ENCODE results near the gene CD27.

Gene CD27

GRCh38 chr12:6452245-6452943, 7.6 kb downstream of the CD27 start:
- Histone ChIP-seq H3K4me3 (ENCODE audit: extremely low read depth, insufficient read depth, low read length, poor library complexity, severe bottlenecking) (no peak overlapping the region), H3K27ac (ENCODE audit: low read depth, low read length, severe bottlenecking) (peak overlapping the region; percentile 83), H3K9me3 (ENCODE audit: control insufficient read depth, low read length) (no peaks in the 10 kb centered on the region), H3K4me1 (ENCODE audit: control insufficient read depth, insufficient read depth, low read length, poor library complexity, severe bottlenecking) (peaks cover 17% of the 10 kb centered on the region), H3K36me3 (ENCODE audit: control insufficient read depth, insufficient read depth, low read length) (no peaks in the 10 kb centered on the region)
- 57 to 61% methylated on average over 5 to 7 of the region's 9 CpGs for WGBS, 2 experiments (ENCODE audit: insufficient coverage in 2 of 2)

GRCh38 chr12:6452944-6453630, 8.3 kb downstream of the CD27 start:
- H3K9me3 ChIP-seq (ENCODE audit: control insufficient read depth, low read length) = no peaks in the 10 kb centered on the region
- H3K4me3 ChIP-seq (ENCODE audit: extremely low read depth, insufficient read depth, low read length, poor library complexity, severe bottlenecking) = no peak overlapping the region
- no peak overlapping the region for H3K27ac ChIP-seq (ENCODE audit: low read depth, low read length, severe bottlenecking)
- 94 to 95% methylated on average over 15 to 17 of the region's 17 CpGs for WGBS, 2 experiments (ENCODE audit: insufficient coverage in 2 of 2)
- H3K36me3 ChIP-seq (ENCODE audit: control insufficient read depth, insufficient read depth, low read length) = no peaks in the 10 kb centered on the region
- H3K4me1 ChIP-seq (ENCODE audit: control insufficient read depth, insufficient read depth, low read length, poor library complexity, severe bottlenecking) = peaks cover 17% of the 10 kb centered on the region

DNA sequence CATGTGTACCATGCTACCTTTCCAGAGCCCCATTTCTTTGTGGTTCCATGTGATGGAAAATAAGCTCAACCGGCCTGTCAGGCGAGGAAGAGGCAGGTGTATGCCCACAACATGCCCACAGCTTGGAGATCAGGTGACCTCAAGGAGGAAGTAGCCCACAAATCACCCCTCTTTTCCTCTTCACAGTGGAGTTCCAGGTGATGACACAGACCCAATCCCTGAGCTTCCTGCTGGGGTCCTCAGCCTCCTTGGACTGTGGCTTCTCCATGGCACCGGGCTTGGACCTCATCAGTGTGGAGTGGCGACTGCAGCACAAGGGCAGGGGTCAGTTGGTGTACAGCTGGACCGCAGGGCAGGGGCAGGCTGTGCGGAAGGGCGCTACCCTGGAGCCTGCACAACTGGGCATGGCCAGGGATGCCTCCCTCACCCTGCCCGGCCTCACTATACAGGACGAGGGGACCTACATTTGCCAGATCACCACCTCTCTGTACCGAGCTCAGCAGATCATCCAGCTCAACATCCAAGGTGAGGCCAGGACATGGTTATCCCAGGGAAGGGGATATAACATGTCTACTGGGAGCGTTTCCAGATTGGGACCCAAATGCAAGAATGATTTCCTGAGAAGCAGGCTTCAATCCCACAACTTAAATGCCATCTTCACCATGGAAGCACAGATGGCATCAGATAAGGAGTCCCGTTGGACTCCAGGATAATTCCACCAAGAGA, 12.6 kb downstream of the CD27 start:
- no peak overlapping the region for H3K27ac ChIP-seq (ENCODE audit: low read depth, low read length, severe bottlenecking)
- no peak overlapping the region for H3K4me3 ChIP-seq (ENCODE audit: extremely low read depth, insufficient read depth, low read length, poor library complexity, severe bottlenecking)
- peaks cover under 1% of the 10 kb centered on the region for H3K4me1 ChIP-seq (ENCODE audit: control insufficient read depth, insufficient read depth, low read length, poor library complexity, severe bottlenecking)
- 93 to 95% methylated on average over 9 to 11 of the region's 12 CpGs for WGBS, 2 experiments (ENCODE audit: insufficient coverage in 2 of 2)
- no peaks in the 10 kb centered on the region for H3K9me3 ChIP-seq (ENCODE audit: control insufficient read depth, low read length)
- H3K36me3 ChIP-seq (ENCODE audit: control insufficient read depth, insufficient read depth, low read length) = peaks cover 20% of the 10 kb centered on the region

DNA sequence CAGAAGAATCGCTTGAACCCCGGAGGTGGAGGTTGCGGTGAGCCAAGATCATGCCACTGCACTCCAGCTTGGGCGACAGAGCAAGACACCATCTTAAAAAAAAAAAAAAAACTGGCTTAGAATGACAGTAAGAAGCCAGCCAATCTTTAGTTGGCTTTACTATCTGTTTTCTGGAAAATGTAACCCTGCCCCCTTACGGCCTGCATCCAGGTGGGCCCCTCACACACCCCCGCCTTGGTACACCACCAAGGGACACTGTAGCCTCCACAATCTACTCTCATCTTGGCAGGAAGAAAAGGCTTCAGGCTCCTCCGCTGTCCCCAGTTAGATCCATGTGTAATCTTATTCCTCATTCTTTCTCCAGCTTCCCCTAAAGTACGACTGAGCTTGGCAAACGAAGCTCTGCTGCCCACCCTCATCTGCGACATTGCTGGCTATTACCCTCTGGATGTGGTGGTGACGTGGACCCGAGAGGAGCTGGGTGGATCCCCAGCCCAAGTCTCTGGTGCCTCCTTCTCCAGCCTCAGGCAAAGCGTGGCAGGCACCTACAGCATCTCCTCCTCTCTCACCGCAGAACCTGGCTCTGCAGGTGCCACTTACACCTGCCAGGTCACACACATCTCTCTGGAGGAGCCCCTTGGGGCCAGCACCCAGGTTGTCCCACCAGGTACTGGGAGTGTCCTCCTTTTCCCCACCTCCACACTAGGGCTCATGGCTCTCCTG, 13.7 kb downstream of the CD27 start:
- Histone ChIP-seq H3K4me1 (ENCODE audit: control insufficient read depth, insufficient read depth, low read length, poor library complexity, severe bottlenecking) (no peaks in the 10 kb centered on the region), H3K4me3 (ENCODE audit: extremely low read depth, insufficient read depth, low read length, poor library complexity, severe bottlenecking) (no peak overlapping the region), H3K36me3 (ENCODE audit: control insufficient read depth, insufficient read depth, low read length) (peaks cover 30% of the 10 kb centered on the region), H3K9me3 (ENCODE audit: control insufficient read depth, low read length) (no peaks in the 10 kb centered on the region), H3K27ac (ENCODE audit: low read depth, low read length, severe bottlenecking) (no peak overlapping the region)
- 90 to 92% methylated on average over 11 to 13 of the region's 14 CpGs for WGBS, 2 experiments (ENCODE audit: insufficient coverage in 2 of 2)

DNA sequence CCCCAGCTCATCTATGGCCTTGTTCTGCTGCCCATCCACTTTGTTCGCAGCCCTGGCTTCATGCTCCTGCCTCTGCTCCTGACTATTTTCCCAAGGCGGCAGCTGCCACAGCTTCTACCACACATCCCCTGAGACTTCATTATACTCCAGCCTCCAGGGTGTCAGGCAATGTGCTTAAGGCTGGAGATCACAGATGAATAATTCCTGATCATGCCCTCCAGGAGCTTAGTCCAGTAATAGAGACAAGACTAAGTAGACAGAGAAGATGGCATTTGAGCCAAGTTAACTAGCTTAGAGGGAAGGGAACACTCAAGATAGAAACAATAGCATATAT, 14.2 kb downstream of the CD27 start:
- Histone ChIP-seq H3K36me3 (ENCODE audit: control insufficient read depth, insufficient read depth, low read length) (peaks cover 35% of the 10 kb centered on the region), H3K27ac (ENCODE audit: low read depth, low read length, severe bottlenecking) (no peak overlapping the region), H3K9me3 (ENCODE audit: control insufficient read depth, low read length) (no peaks in the 10 kb centered on the region), H3K4me1 (ENCODE audit: control insufficient read depth, insufficient read depth, low read length, poor library complexity, severe bottlenecking) (no peaks in the 10 kb centered on the region), H3K4me3 (ENCODE audit: extremely low read depth, insufficient read depth, low read length, poor library complexity, severe bottlenecking) (no peak overlapping the region)
- 90 to 92% methylated on average over 2 of the region's 2 CpGs for WGBS, 2 experiments (ENCODE audit: insufficient coverage in 2 of 2)

GRCh38 chr12:6460751-6461371, 16.1 kb downstream of the CD27 start:
- Histone ChIP-seq H3K4me1 (ENCODE audit: control insufficient read depth, insufficient read depth, low read length, poor library complexity, severe bottlenecking) (no peaks in the 10 kb centered on the region), H3K4me3 (ENCODE audit: extremely low read depth, insufficient read depth, low read length, poor library complexity, severe bottlenecking) (no peak overlapping the region), H3K36me3 (ENCODE audit: control insufficient read depth, insufficient read depth, low read length) (peaks cover 50% of the 10 kb centered on the region), H3K9me3 (ENCODE audit: control insufficient read depth, low read length) (no peaks in the 10 kb centered on the region), H3K27ac (ENCODE audit: low read depth, low read length, severe bottlenecking) (no peak overlapping the region)
- 92 to 99% methylated on average over 9 to 10 of the region's 10 CpGs for WGBS, 2 experiments (ENCODE audit: insufficient coverage in 2 of 2)

DNA sequence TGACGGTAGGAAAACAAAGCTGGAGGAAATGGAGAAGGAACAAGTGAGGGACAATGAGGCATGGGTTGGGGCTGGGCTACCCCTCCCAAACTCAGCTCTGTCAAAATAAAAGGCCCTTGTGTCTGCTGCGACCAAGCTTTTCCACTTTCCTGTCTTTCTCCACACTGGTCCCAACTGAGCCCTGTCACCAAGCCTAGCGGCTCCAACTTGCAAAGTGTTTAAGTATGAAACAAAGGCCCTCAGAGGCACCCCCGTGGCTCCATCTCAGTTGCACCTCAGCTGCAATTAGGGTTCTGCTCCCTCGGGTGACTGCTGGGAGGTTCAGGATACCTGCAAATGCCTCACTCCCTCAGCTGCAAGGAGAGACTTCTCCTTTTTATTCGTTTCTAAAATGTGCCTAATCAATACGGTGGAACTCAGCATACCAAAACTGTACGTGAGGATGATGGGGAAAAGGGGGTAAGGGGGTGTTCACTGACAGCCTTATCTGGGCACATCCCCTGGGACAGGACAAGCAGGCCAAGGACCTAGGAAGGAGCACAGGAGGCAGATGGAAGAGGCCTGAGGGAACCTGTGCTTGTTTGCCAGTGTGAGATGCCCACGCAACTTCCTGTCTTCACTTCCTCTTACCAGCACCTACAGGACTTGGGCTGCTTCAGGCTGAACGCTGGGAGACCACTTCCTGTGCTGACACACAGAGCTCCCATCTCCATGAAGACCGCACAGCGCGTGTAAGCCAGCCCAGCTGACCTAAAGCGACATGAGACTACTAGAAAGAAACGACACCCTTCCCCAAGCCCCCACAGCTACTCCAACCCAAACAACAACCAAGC, 16.9 kb downstream of the CD27 start:
- Histone ChIP-seq H3K27ac (ENCODE audit: low read depth, low read length, severe bottlenecking) (no peak overlapping the region), H3K9me3 (ENCODE audit: control insufficient read depth, low read length) (no peaks in the 10 kb centered on the region), H3K4me3 (ENCODE audit: extremely low read depth, insufficient read depth, low read length, poor library complexity, severe bottlenecking) (no peak overlapping the region), H3K4me1 (ENCODE audit: control insufficient read depth, insufficient read depth, low read length, poor library complexity, severe bottlenecking) (no peaks in the 10 kb centered on the region), H3K36me3 (ENCODE audit: control insufficient read depth, insufficient read depth, low read length) (peaks cover 53% of the 10 kb centered on the region)
- 89 to 96% methylated on average over 7 to 9 of the region's 15 CpGs for WGBS, 2 experiments (ENCODE audit: insufficient coverage in 2 of 2)

DNA sequence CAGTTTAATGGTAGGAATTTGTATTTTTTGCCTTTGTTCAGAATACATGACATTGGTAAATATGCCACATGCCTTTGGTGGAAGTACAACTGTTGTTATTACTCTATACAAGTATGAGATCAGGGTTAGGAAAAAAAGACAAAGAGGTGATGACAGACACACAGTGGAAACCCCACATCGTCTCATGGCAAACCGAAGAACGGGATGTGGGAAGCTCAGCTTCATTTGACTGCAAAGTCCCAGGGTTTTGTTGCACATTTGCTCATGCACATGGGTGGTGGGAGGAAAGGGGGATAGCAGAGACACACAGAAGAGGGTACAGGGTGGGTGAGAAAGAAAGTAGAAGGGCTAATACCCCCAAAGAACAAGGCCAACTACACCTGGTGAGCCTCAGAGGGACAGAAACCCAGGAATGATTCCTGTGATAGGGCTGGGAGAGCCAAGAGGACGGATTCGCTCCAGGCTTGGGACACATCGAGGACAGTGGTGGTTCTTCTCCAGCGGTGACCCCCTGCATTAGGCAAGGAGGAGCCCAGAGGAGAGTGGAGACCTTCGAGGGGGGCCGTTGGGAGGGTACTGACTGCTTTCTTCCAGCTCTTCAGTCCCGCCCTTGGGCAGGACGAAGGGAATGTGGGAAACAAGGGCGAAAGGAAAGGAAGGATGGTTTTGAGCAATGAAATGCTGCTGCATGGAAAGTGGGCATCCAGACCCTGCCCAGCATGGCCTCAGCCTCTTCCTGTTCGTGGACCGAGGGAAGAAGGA, 17.7 kb downstream of the CD27 start:
- no peak overlapping the region for H3K4me3 ChIP-seq (ENCODE audit: extremely low read depth, insufficient read depth, low read length, poor library complexity, severe bottlenecking)
- H3K36me3 ChIP-seq (ENCODE audit: control insufficient read depth, insufficient read depth, low read length) = peaks cover 54% of the 10 kb centered on the region
- 95% methylated on average over 14 of the region's 14 CpGs for WGBS, 2 experiments (ENCODE audit: insufficient coverage in 2 of 2)

DNA sequence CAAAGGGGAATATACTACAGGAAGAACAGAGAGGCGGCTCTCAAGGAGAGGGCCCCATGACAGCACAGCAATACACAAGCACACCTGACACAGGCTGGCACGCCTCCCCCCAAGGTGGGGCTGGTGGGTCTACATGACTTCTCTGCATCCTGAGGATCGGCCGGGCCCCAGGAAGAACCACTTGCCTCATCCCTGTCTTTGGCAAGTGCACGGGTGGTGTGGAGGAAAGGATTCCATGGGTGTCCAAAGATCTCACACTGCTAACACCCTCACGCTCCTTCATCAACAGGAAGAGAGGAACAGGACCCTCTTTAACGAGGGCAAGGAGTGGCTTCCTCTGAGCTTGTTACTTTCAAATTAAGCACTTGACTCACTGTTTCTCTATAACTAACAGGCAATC, 18.5 kb downstream of the CD27 start:
- 94 to 100% methylated on average over 1 to 5 of the region's 7 CpGs for WGBS, 2 experiments (ENCODE audit: insufficient coverage in 2 of 2)
- Histone ChIP-seq H3K4me3 (ENCODE audit: extremely low read depth, insufficient read depth, low read length, poor library complexity, severe bottlenecking) (no peak overlapping the region), H3K36me3 (ENCODE audit: control insufficient read depth, insufficient read depth, low read length) (peaks cover 56% of the 10 kb centered on the region)

More for the DNA sequence above, 17.7 kb downstream of the CD27 start:
- no peak overlapping the region for H3K27ac ChIP-seq (ENCODE audit: low read depth, low read length, severe bottlenecking)
- no peaks in the 10 kb centered on the region for H3K9me3 ChIP-seq (ENCODE audit: control insufficient read depth, low read length)
- H3K4me1 ChIP-seq (ENCODE audit: control insufficient read depth, insufficient read depth, low read length, poor library complexity, severe bottlenecking) = no peaks in the 10 kb centered on the region

More for the DNA sequence above, 18.5 kb downstream of the CD27 start:
- Histone ChIP-seq H3K9me3 (ENCODE audit: control insufficient read depth, low read length) (no peaks in the 10 kb centered on the region), H3K4me1 (ENCODE audit: control insufficient read depth, insufficient read depth, low read length, poor library complexity, severe bottlenecking) (no peaks in the 10 kb centered on the region), H3K27ac (ENCODE audit: low read depth, low read length, severe bottlenecking) (no peak overlapping the region)
